Heart right ventricle (tissue), 16 donors: ENCODE data around the gene DAW1. TPM values are rescaled to one million over a fixed set of nuclear protein-coding genes. Genes with fewer than 3 reads are reported as not detected.

ENCODE experiments used
- ATAC-seq, 8 donors: fragments of 200-7000 bp; cut with Tn5 transposase; one replicate each; pipeline ENCODE4 v1.9.1; 2020; ENCODE audit warnings: mild to moderate bottlenecking in 8 of 8, moderate library complexity in 8 of 8, moderate number of reproducible peaks in 1 of 8
- DNase-seq, 2 donors: peaks; one replicate each; pipeline ENCODE4 v3.0.0-alpha.2; 2020
- H3K27ac ChIP-seq, 10 donors: fragments of 200-600 bp; sonication (generic) in 2 of 10; one replicate each; pipeline versions ENCODE4 v1.5.0 to v1.8.0; 2020 to 2022; ENCODE audit warnings: mild to moderate bottlenecking in 3 of 10
- H3K27me3 ChIP-seq, 7 donors: fragments of 200-600 bp; one replicate each; pipeline ENCODE4 v1.8.0; 2021 to 2022; ENCODE audit warnings: mild to moderate bottlenecking in 2 of 7
- H3K36me3 ChIP-seq, 9 donors: fragments of 200-600 bp; sonication (generic) in 1 of 9; one replicate each; pipeline versions ENCODE4 v1.5.0 to v1.8.0; 2020 to 2022; ENCODE audit warnings: mild to moderate bottlenecking in 2 of 9
- H3K4me1 ChIP-seq, 9 donors: fragments of 200-600 bp; sonication (generic) in 1 of 9; one replicate each; pipeline versions ENCODE4 v1.5.0 to v1.8.0; 2020 to 2022; ENCODE audit warnings: mild to moderate bottlenecking in 4 of 9
- H3K4me3 ChIP-seq, 10 donors: fragments of 200-600 bp; sonication (generic) in 2 of 10; one replicate each; pipeline versions ENCODE4 v1.5.0 to v1.8.0; 2020 to 2022; ENCODE audit warnings: mild to moderate bottlenecking in 7 of 10, moderate library complexity in 2 of 10
- H3K9me3 ChIP-seq, 11 donors: fragments of 200-600 bp in 10 of 11; sonication (generic) in 2 of 11; one replicate each; pipeline versions ENCODE4 v1.5.0 to v1.8.0; 2013 to 2022; ENCODE audit warnings: mild to moderate bottlenecking in 2 of 11, control low read depth in 1 of 11, moderate library complexity in 1 of 11
- WGBS, 2 donors: extraction: QIAGEN DNeasy Blood & Tissue Kit; methylation state at CpG; one replicate each; pipeline ENCODE4 v1.1.7; 2013; ENCODE audit warnings: inconsistent platforms in 1 of 2; 5-methylcytosine and 5-hydroxymethylcytosine counted together
- intact Hi-C, 10 donors: fragments of 100-400 bp; cut with DNase I; formaldehyde crosslinking; loops; one replicate each; pipeline versions ENCODE4 v1.11.1 to v1.14.2; 2022
- polyA plus RNA-seq, 2 donors: library from polyadenylated mRNA; stranded (reverse); fragments of 200-250 nt; gene quantifications; one replicate each; pipeline ENCODE4 v1.2.3, GENCODE V29; 2013
- total RNA-seq, 10 donors: library from RNA; stranded (reverse); fragmentation: NEBNext Ultra II Directional in 3 of 10; extraction: Animal tissue kit (Norgen Biotek cat#: 25700) in 3 of 10; gene quantifications; one replicate each; pipeline versions ENCODE4 v1.2.1 to v1.2.4, GENCODE V29; 2021 to 2023
- TF ChIP-seq, protein P1 (sequence below), 9 donors: fragments of 200-600 bp; sonication (generic) in 2 of 9; IDR thresholded peaks; one replicate each; pipeline versions ENCODE4 v1.5.0 to v1.8.0; 2021 to 2022; ENCODE audit warnings: antibody characterized with exemption in 9 of 9, mild to moderate bottlenecking in 5 of 9, moderate library complexity in 1 of 9
- donor health status: Arrhythmogenic right ventricular cardiomyopathy.
- donor health status: ischemic (EF 13 %, LVEDD 7.1; RV severe dilation, severe dysfunction).
- donor health status: healthy with polysubstance abuse.
- donor health status: DM: no; HTN: yes; CAD: no.
- donor health status: DM: no; HTN: no; CAD: no.
- donor health status: ischemic (EF 25% LVEDD 6.9; RV normal size, moderate dysfunction).
- donor health status: ischemic (EF 25% LVEDD 5.7; RV mildly dilated, moderate dysfunction).
- donor health status: healthy.
- donor health status: DM: yes; HTN: yes; CAD: no.
- donor health status: Ischemic cardiomyopathy.
- donor health status: ischemic (EF 35%, LVEDD 5.7; RV mildly dilated, moderate dysfunction).
- donor health status: nonischemic (EF 11% LVEDD 7.7; RV severe dilation, severe dysfunction).
- donor health status: DM: yes; HTN: yes; CAD: no.
- donor health status: PGD.
- donor health status: ischemic (EF 29% LVEDD 5.4; RV normal size, mild dysfunction).
- donor health status: nonischemic (EF 23%, LVEDD 6.1; RV moderate dilation, normal function).

The DAW1 gene
- total and polyA plus RNA-seq, 12 donors = 0.14 to 0.50 (median 0.22) TPM; not detected in 7

DNA sequence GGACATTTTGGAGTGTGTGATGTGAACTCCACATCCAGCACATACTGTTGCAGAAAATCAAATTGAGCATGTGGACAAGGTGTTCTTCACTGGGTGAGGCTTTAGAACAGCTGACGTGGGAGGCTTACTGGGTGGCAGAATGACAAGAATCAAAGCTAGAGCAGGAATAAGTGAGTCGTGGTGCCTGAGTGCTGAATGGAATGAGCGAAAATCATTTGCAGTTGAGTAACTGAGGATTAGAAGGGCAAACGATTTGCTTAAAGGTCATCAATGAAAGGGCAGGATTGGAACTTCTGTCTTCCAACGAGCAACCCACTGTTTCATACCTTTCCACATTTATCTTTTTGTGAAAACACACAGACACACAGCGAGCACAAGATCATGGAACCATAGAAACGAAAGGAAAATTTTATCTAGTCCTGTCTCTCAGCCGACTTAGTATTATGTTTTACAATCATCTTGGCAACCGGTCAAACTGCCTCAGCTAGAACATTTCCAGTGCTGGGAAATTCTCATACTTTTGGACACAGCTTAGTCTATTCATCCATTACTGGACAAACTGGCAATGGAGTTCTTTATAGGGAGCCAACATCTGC lies 7.2 kb upstream of the DAW1 start:
- no peaks in the 10 kb centered on the region for H3K36me3 ChIP-seq
- intact Hi-C loops = loop anchor here in 3 of 10 donors (10.0 kb wide), 2 partner anchors 199 to 209 kb away; partner anchors contain the start of gene SCYGR5 (in 1 of the 3)
- no peak for DNase-seq
- peak in 4 of 8 donors; percentile 26 to 61 (median 54) for ATAC-seq
- H3K27me3 ChIP-seq = peaks cover 0 to 4% (median 0%) of the 10 kb centered on the region in 7 donors
- TF ChIP-seq, protein P1, sequence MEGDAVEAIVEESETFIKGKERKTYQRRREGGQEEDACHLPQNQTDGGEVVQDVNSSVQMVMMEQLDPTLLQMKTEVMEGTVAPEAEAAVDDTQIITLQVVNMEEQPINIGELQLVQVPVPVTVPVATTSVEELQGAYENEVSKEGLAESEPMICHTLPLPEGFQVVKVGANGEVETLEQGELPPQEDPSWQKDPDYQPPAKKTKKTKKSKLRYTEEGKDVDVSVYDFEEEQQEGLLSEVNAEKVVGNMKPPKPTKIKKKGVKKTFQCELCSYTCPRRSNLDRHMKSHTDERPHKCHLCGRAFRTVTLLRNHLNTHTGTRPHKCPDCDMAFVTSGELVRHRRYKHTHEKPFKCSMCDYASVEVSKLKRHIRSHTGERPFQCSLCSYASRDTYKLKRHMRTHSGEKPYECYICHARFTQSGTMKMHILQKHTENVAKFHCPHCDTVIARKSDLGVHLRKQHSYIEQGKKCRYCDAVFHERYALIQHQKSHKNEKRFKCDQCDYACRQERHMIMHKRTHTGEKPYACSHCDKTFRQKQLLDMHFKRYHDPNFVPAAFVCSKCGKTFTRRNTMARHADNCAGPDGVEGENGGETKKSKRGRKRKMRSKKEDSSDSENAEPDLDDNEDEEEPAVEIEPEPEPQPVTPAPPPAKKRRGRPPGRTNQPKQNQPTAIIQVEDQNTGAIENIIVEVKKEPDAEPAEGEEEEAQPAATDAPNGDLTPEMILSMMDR (IDR thresholded peaks at IDR 0.05) = no peak
- H3K4me3 ChIP-seq = no peak overlapping the region
- H3K4me1 ChIP-seq = peaks cover 0 to 14% (median 0%) of the 10 kb centered on the region in 9 donors
- H3K27ac ChIP-seq = peak overlapping the region in 4 of 10 donors; percentile 9 to 76 (median 42)
- no peaks in the 10 kb centered on the region for H3K9me3 ChIP-seq
- WGBS, 2 donors = 45 to 57% methylated on average over 9 of the region's 9 CpGs

DNA sequence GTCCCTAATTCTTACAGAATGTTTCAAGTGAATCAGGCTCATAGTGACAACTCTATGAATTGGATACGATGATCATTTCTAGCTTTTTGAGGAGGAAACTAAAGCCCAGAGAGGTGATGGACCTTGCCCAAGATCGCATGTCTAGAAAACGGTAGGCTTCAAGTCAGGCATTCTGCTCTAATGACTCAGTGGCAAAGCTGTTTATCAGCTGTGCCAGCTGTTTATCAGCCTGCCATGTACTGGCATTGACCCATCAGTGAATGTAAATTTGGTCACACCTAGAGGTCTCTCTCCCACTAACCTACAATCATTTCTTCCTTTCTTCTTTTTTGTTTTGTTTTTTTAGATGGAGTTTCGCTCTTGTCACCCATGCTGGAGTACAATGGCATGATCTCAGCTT lies 6.1 kb upstream of the DAW1 start:
- H3K36me3 ChIP-seq = no peaks in the 10 kb centered on the region
- TF ChIP-seq, protein P1 (IDR thresholded peaks at IDR 0.05) = no peak
- H3K4me3 ChIP-seq = no peak overlapping the region
- H3K27ac ChIP-seq = peak overlapping the region in 1 of 10 donors; percentile 76
- peaks cover 0 to 14% (median 0%) of the 10 kb centered on the region in 9 donors for H3K4me1 ChIP-seq
- WGBS, 2 donors = 78 to 87% methylated on average over 4 of the region's 4 CpGs
- ATAC-seq (no peak), DNase-seq (no peak)
- H3K27me3 ChIP-seq = peaks cover 0 to 4% (median 0%) of the 10 kb centered on the region in 7 donors
- intact Hi-C loops = loop anchor here in 3 of 10 donors (10.0 kb wide), 2 partner anchors 200 to 210 kb away; partner anchors contain the start of gene SCYGR5 (in 1 of the 3)
- H3K9me3 ChIP-seq = no peaks in the 10 kb centered on the region

- Histone ChIP-seq H3K36me3 (no peaks in the 10 kb centered on the region), H3K27me3 (peaks cover 0 to 20% (median 11%) of the 10 kb centered on the region in 7 donors), H3K4me1 (peaks cover 0 to 24% (median 0%) of the 10 kb centered on the region in 9 donors), H3K27ac (no peak overlapping the region), H3K9me3 (no peaks in the 10 kb centered on the region), H3K4me3 (no peak overlapping the region)
- 78 to 90% methylated on average over 2 of the region's 2 CpGs for WGBS, 2 donors
- TF ChIP-seq, protein P1 (IDR thresholded peaks at IDR 0.05) = no peak
- ATAC-seq (no peak), DNase-seq (no peak)
- intact Hi-C loops = loop anchor here in 3 of 10 donors (10.0 kb wide), 2 partner anchors 203 to 213 kb away; partner anchors contain the start of gene SCYGR5 (in 1 of the 3)
Measured at GRCh38 chr2:227867386-227867785, 4.0 kb upstream of the DAW1 start.

- DNase-seq (no peak), ATAC-seq (peak in 1 of 8 donors; percentile 14)
- intact Hi-C loops = no loop called here
- Histone ChIP-seq H3K4me3 (peak overlapping the region in 9 of 10 donors; percentile 6 to 54 (median 44)), H3K9me3 (no peaks in the 10 kb centered on the region), H3K27ac (no peak overlapping the region), H3K36me3 (no peaks in the 10 kb centered on the region), H3K4me1 (peaks cover 0 to 11% (median 0%) of the 10 kb centered on the region in 9 donors), H3K27me3 (peaks cover 0 to 26% (median 11%) of the 10 kb centered on the region in 7 donors)
- TF ChIP-seq, protein P1 (IDR thresholded peaks at IDR 0.05) = no peak
- 63 to 64% methylated on average over 13 of the region's 13 CpGs for WGBS, 2 donors
Measured at GRCh38 chr2:227870710-227871374, 589 bp upstream of the DAW1 start.
